CD4-positive, alpha-beta T cell treated with Interleukin-12 subunit alpha and Interleukin-12 subunit beta, for 1 hour (primary cell): ENCODE results near the gene GALNT18.
A peak's percentile ranks its signal among the peaks of the same experiment; 100 is the strongest.

ENCODE experiments used
- DNase-seq: peaks from one replicate; pipeline ENCODE4 v3.0.0-alpha.2; 2020

GALNT18 gene

GRCh38 chr11:11621573-11622339 is at the start of gene GALNT18:
TSS of gene GALNT18 (minus strand) at chr11:11622005.
- DNase-seq, result peak; percentile 65

GRCh38 chr11:11670574-11670973 is 48.8 kb upstream of the GALNT18 start:
- no peak for DNase-seq

GRCh38 chr11:11669233-11669846 is 47.5 kb upstream of the GALNT18 start:
- no peak for DNase-seq

GRCh38 chr11:11668781-11669180 is 47.0 kb upstream of the GALNT18 start:
- no peak for DNase-seq

- no peak for DNase-seq
These were observed 46.5 kb upstream of the GALNT18 start for GRCh38 chr11:11668274-11668673.

GRCh38 chr11:11667056-11667455 is 45.3 kb upstream of the GALNT18 start:
- no peak for DNase-seq

- no peak for DNase-seq
These were observed 43.6 kb upstream of the GALNT18 start for GRCh38 chr11:11665407-11665806.

- no peak for DNase-seq
These were observed 42.1 kb upstream of the GALNT18 start for GRCh38 chr11:11663907-11664306.

GRCh38 chr11:11662578-11662977 is 40.8 kb upstream of the GALNT18 start:
- DNase-seq, result no peak

- no peak for DNase-seq
These were observed 39.7 kb upstream of the GALNT18 start for GRCh38 chr11:11661326-11662040.

- DNase-seq, result no peak
These were observed 38.5 kb upstream of the GALNT18 start for GRCh38 chr11:11660363-11660740.

GRCh38 chr11:11659567-11660362 is 38.0 kb upstream of the GALNT18 start:
- no peak for DNase-seq

GRCh38 chr11:11657218-11657955 is 35.6 kb upstream of the GALNT18 start:
- DNase-seq, result no peak

- no peak for DNase-seq
These were observed 19.8 kb upstream of the GALNT18 start for GRCh38 chr11:11641581-11641980.

GRCh38 chr11:11640996-11641395 is 19.2 kb upstream of the GALNT18 start:
- no peak for DNase-seq

- no peak for DNase-seq
These were observed 18.3 kb upstream of the GALNT18 start for GRCh38 chr11:11640152-11640551.

- DNase-seq, result no peak
These were observed 14.9 kb upstream of the GALNT18 start for GRCh38 chr11:11636671-11637070.

GRCh38 chr11:11635443-11635842 is 13.6 kb upstream of the GALNT18 start:
- DNase-seq, result no peak

GRCh38 chr11:11629368-11629767 is 7.6 kb upstream of the GALNT18 start:
- no peak for DNase-seq

GRCh38 chr11:11628651-11629050 is 6.8 kb upstream of the GALNT18 start:
- no peak for DNase-seq

GRCh38 chr11:11626128-11626527 is 4.3 kb upstream of the GALNT18 start:
- DNase-seq, result no peak

- no peak for DNase-seq
These were observed 3.1 kb upstream of the GALNT18 start for GRCh38 chr11:11624926-11625325.
